IPS-20b (cell line): ENCODE data around the gene RPRD1B.
"Not testable (repeated sequence)": the region's sequence is repeated elsewhere in the genome, so short reads cannot be mapped to it uniquely, and the experiment has no call there.

Source experiments
- H3K27ac ChIP-seq: one replicate; pipeline ENCODE4 v1.5.1; 2013; ENCODE audit warnings: low read length
- H3K27me3 ChIP-seq: 2 replicates; pipeline ENCODE4 v1.6.1; 2013; ENCODE audit warnings: mild to moderate bottlenecking, low read length, inconsistent platforms; ENCODE audit not compliant: insufficient read depth
- H3K36me3 ChIP-seq: 2 replicates; pipeline ENCODE4 v1.6.1; 2013; ENCODE audit warnings: low read depth, mild to moderate bottlenecking, inconsistent platforms, low read length, moderate library complexity; ENCODE audit not compliant: insufficient read depth
- H3K4me1 ChIP-seq: 2 replicates; pipeline ENCODE4 v1.6.1; 2013; ENCODE audit warnings: mild to moderate bottlenecking, control low read depth, inconsistent platforms, low read length, moderate library complexity; ENCODE audit not compliant: insufficient read depth
- H3K4me3 ChIP-seq: 2 replicates; pipeline ENCODE4 v1.5.1; 2013; ENCODE audit warnings: mild to moderate bottlenecking, low read length, inconsistent platforms
- H3K9ac ChIP-seq: 2 replicates; pipeline ENCODE4 v1.6.1; 2013; ENCODE audit warnings: low read depth, mild to moderate bottlenecking, inconsistent platforms, low read length, moderate library complexity
- H3K9me3 ChIP-seq: 2 replicates; pipeline ENCODE4 v1.6.1; 2013; ENCODE audit warnings: mild to moderate bottlenecking, low read depth, low read length, inconsistent platforms; ENCODE audit not compliant: insufficient read depth

RPRD1B gene

DNA sequence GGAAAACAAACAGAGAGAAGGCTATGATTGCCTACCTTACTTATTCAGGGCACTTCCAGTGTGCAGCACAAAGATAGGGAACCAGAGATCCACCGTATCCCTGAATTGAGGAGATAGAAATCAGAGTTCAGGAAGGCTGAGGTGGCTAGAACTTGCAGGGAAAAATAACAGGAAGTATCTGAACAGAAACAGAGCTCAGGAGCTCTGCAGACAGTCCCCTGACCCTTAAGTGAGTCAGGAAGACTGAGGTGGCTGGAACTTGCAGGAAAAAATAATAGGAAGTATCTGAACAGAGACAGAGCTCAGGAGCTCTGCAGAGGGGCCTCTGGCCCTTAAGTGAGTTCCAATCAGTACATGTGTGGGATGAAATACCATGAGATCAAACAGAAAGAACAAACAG, 65.4 kb downstream of the RPRD1B start:
- Histone ChIP-seq H3K36me3 (no peaks in the 10 kb centered on the region), H3K4me1 (no peaks in the 10 kb centered on the region), H3K27me3 (no peaks in the 10 kb centered on the region), H3K4me3 (no peak overlapping the region), H3K27ac (no peak overlapping the region), H3K9me3 (no peaks in the 10 kb centered on the region), H3K9ac (no peak overlapping the region)

DNA sequence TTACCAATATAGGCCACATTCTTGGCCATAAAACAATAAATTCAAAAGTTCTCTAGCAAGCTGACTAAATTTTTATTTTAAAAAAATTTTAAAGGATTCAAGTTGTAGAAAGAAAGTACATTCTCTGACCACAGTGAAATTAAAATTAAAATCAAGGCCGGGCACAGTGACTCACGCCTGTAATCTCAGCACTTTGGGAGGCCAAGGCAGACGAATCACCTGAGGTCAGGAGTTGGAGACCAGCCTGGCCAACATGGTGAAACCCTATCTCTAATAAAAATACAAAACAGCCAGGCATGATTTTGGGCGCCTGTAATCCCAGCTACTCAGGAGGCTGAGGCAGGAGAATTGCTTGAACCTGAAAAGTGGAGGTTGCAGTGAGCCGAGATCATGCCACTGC, 68.7 kb downstream of the RPRD1B start:
- not testable (repeated sequence) for H3K9me3 ChIP-seq, H3K4me1 ChIP-seq, H3K27me3 ChIP-seq, H3K4me3 ChIP-seq, H3K9ac ChIP-seq, H3K36me3 ChIP-seq, H3K27ac ChIP-seq

DNA sequence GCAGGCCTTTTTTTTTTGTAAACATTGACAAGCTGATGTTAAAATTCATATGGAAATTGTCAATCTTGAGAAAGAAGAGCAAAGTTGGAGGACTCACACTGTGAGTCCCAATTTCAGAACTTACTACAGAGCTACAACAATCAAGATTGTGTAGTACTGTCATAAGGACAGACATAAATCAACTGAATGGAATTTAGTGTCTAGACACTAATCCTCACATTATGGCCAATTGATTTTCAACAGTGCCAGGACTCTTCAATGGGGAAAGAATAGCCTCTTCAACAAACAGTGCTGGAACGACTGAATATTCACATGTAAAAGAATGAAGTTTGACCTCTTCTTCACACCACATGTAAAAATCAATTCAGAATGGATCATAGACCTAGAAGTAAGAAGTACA, 70.7 kb downstream of the RPRD1B start:
- H3K9ac ChIP-seq, result no peak overlapping the region
- H3K36me3 ChIP-seq, result no peaks in the 10 kb centered on the region
- no peaks in the 10 kb centered on the region for H3K9me3 ChIP-seq
- no peaks in the 10 kb centered on the region for H3K4me1 ChIP-seq
- H3K27me3 ChIP-seq, result no peaks in the 10 kb centered on the region
- H3K4me3 ChIP-seq, result no peak overlapping the region
- no peak overlapping the region for H3K27ac ChIP-seq

- H3K27ac ChIP-seq, result no peak overlapping the region
- no peaks in the 10 kb centered on the region for H3K4me1 ChIP-seq
- no peak overlapping the region for H3K4me3 ChIP-seq
- H3K9me3 ChIP-seq, result no peaks in the 10 kb centered on the region
- no peaks in the 10 kb centered on the region for H3K36me3 ChIP-seq
- no peaks in the 10 kb centered on the region for H3K27me3 ChIP-seq
- H3K9ac ChIP-seq, result no peak overlapping the region
Observed at GRCh38 chr20:38106461-38106860, 72.9 kb downstream of the RPRD1B start.

DNA sequence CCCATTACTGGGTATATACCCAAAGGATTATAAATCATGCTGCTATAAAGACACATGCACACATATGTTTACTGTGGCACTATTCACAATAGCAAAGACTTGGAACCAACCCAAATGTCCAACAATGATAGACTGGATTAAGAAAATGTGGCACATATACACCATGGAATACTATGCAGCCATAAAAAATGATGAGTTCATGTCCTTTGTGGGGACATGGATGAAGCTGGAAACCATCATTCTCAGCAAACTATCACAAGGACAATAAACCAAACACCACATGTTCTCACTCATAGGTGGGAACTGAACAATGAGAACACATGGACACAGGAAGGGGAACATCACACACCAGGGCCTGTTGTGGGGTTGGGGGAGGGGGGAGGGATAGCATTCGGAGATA, 73.8 kb downstream of the RPRD1B start:
- H3K4me1 ChIP-seq, H3K27me3 ChIP-seq, H3K9ac ChIP-seq, H3K27ac ChIP-seq, H3K4me3 ChIP-seq, H3K9me3 ChIP-seq, H3K36me3 ChIP-seq: not testable (repeated sequence)

- H3K9me3 ChIP-seq, H3K9ac ChIP-seq, H3K27me3 ChIP-seq, H3K4me3 ChIP-seq, H3K4me1 ChIP-seq, H3K27ac ChIP-seq, H3K36me3 ChIP-seq: not testable (repeated sequence)
Observed at GRCh38 chr20:38107916-38108315, 74.4 kb downstream of the RPRD1B start.

DNA sequence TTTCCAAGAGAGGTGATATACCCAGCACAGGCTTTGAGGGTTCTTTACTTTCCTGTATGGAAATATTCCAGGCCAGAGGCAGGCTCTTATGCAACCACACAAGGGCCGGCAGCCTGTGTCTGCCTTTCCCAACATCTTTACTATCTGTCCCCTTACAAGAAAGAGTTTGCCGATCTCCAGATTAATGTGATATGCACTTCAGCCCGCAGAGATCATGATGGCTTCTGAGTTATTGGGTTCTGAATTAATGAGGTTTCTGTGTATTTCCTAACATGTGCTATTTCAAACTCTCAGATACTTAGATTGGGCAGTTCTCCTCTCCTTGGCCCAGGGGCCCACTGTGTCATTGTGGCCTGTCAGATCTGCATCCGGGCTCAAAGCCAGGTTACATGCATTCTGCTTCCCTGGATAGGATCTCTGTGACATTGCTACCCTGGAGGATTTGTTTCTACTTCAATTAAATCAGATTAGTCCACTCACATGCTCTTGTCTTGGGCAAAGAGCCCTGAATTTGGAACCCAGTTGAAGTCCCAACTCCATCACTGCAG, 75.0 kb downstream of the RPRD1B start:
- Histone ChIP-seq H3K27ac (no peak overlapping the region), H3K9me3 (no peaks in the 10 kb centered on the region), H3K36me3 (no peaks in the 10 kb centered on the region), H3K4me3 (no peak overlapping the region), H3K4me1 (peaks cover under 1% of the 10 kb centered on the region; the same call in 1 of the 2 replicates), H3K9ac (no peak overlapping the region), H3K27me3 (no peaks in the 10 kb centered on the region)

DNA sequence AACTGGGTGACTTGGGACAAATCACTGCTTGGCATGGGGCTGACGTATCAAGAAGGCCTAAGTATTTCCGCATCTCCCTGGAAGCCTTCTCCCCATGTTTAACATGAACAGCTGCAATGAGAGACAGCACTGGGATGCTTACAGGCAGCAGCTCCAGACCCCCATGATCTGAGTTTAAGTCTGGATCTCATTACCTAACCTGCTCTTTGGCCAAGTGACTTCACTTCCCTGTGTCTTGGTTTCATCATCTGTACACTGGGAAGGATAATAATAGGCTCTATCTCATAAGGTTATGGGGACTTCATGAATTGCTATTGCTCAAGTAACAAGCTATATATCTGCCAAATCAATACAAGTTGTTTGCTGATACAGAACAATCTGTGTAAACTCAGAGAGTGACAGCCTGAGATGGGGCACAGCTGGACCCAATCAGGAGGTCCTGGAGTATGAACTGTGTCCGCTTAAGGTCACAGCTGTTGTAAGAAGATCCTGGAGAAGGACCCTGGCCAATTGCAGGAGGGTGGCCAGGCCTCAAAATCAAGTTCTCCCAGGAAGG, 75.5 kb downstream of the RPRD1B start:
- no peak overlapping the region for H3K27ac ChIP-seq
- H3K9ac ChIP-seq, result no peak overlapping the region
- peaks cover 5% of the 10 kb centered on the region; the same call in 1 of the 2 replicates for H3K4me1 ChIP-seq
- no peaks in the 10 kb centered on the region for H3K9me3 ChIP-seq
- H3K27me3 ChIP-seq, result no peaks in the 10 kb centered on the region
- H3K36me3 ChIP-seq, result no peaks in the 10 kb centered on the region
- no peak overlapping the region for H3K4me3 ChIP-seq

GRCh38 chr20:38109591-38110524, 76.3 kb downstream of the RPRD1B start:
- H3K27ac ChIP-seq, result no peak overlapping the region

DNA sequence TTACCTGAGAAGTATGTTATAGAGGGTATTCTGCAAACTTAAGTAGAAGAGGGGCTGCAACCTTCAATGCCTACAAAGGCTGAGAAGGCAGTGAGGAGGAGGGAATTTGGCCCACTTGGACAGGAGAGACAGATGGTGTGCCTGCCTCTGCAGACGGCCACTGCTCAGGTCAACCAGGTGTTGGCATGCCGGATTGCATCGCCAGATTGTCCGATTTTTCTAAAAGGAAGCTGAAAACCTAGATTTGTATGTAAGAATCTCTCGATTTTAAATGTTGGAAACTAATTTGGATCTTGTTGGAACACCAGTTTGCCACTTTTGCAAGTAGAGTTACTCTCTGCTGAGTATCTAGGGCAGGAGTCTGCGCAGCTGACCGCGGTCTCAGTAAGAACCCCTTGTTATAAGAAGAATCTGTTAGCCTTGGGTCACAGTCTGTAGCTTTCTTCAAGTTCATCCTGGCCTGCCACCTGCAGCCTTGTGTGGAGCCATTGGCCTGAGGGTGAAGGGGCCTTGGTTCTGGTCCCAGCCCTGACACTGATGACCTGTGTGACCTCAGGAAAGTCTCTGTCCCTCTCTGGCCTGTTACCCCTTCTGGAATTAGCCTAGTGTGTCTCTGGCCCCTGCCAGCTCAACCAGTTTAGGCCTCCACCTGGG, 77.1 kb downstream of the RPRD1B start:
- no peaks in the 10 kb centered on the region for H3K9me3 ChIP-seq
- no peaks in the 10 kb centered on the region for H3K36me3 ChIP-seq
- peaks cover 5% of the 10 kb centered on the region; the same call in 1 of the 2 replicates for H3K4me1 ChIP-seq
- H3K9ac ChIP-seq, result no peak overlapping the region
- H3K27me3 ChIP-seq, result no peaks in the 10 kb centered on the region
- H3K4me3 ChIP-seq, result no peak overlapping the region
- no peak overlapping the region for H3K27ac ChIP-seq

More at GRCh38 chr20:38109591-38110524, 76.3 kb downstream of the RPRD1B start:
- Histone ChIP-seq H3K4me3 (no peak overlapping the region), H3K27me3 (no peaks in the 10 kb centered on the region), H3K9me3 (no peaks in the 10 kb centered on the region), H3K9ac (no peak overlapping the region), H3K4me1 (peaks cover 5% of the 10 kb centered on the region; the same call in 1 of the 2 replicates), H3K36me3 (no peaks in the 10 kb centered on the region)

DNA sequence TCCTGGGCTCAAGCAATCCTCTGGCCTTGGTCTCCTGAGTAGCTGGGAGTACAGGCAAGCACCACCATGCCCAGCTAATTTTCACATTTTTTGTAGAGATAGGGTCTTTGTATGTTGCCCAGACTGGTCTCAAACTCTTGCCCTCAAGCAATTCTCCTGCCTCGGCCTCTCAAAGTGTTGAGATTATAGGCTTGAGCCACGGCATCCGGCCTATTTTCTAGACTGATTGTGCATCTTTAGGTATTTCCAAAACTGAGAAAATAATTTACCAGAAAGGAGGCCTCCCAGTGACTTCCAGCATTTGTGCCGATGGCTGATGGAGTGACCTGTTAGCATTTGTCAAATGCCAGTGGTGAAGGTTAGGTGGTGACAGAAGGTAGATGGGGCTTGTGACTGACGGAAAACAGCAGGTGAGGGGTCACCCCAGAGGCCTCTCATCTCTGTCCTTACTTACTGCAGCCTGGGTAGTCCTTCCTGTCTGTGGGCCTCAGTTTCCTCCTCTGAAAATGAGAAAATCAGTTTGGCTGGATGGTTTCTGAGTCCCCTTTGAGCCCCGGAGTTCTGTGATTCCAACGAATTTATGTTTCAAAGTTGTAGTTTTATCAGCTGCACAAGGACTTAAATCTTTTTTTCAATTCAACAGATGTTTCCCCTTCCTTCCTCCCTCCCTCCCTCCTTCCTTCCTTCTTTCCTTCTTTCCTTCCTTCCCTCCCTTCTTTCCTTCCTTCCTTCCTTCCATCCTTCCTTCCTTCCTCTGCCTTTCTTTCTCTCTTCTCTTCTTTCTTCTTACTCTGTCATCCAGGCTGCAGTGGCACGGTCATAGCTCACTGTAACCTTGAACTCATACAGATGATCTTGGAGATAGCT, 78.1 kb downstream of the RPRD1B start:
- Histone ChIP-seq H3K27ac (no peak overlapping the region), H3K9ac (no peak overlapping the region; the same call in 1 of the 2 replicates), H3K36me3 (no peaks in the 10 kb centered on the region), H3K9me3 (no peaks in the 10 kb centered on the region), H3K4me1 (peaks cover 5% of the 10 kb centered on the region; the same call in 1 of the 2 replicates), H3K4me3 (no peak overlapping the region), H3K27me3 (no peaks in the 10 kb centered on the region)
